Measurements from ENCODE around the gene PTPN3. TPM values are rescaled to one million over a fixed set of nuclear protein-coding genes. Genes with fewer than 3 reads are reported as not detected.
"Not testable (repeated sequence)": the region's sequence is repeated elsewhere in the genome, so short reads cannot be mapped to it uniquely, and the experiment has no call there.

The PTPN3 gene
- total and polyA plus RNA-seq, 8 donors = 8.0 to 16.6 (median 13.6) TPM

- intact Hi-C loops (cut with DNase I) = no loop called here
- TF ChIP-seq, protein P1, sequence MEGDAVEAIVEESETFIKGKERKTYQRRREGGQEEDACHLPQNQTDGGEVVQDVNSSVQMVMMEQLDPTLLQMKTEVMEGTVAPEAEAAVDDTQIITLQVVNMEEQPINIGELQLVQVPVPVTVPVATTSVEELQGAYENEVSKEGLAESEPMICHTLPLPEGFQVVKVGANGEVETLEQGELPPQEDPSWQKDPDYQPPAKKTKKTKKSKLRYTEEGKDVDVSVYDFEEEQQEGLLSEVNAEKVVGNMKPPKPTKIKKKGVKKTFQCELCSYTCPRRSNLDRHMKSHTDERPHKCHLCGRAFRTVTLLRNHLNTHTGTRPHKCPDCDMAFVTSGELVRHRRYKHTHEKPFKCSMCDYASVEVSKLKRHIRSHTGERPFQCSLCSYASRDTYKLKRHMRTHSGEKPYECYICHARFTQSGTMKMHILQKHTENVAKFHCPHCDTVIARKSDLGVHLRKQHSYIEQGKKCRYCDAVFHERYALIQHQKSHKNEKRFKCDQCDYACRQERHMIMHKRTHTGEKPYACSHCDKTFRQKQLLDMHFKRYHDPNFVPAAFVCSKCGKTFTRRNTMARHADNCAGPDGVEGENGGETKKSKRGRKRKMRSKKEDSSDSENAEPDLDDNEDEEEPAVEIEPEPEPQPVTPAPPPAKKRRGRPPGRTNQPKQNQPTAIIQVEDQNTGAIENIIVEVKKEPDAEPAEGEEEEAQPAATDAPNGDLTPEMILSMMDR (IDR thresholded peaks at IDR 0.05) = no peak
- Histone ChIP-seq H3K4me1 (no peaks in the 10 kb centered on the region), H3K27ac (no peak overlapping the region), H3K4me3 (no peak overlapping the region), H3K36me3 (no peaks in the 10 kb centered on the region), H3K9me3 (no peaks in the 10 kb centered on the region), H3K27me3 (no peaks in the 10 kb centered on the region)
- ATAC-seq (peak in 2 of 4 donors; percentile 33 to 50), FAIRE-seq (no peak), DNase-seq (peak in 1 of 6 donors; percentile 14)
- WGBS, 2 donors = 14 to 30% methylated on average over 3 of the region's 3 CpGs
These were observed 38.8 kb upstream of the PTPN3 start for GRCh38 chr9:109536859-109537258.

DNA sequence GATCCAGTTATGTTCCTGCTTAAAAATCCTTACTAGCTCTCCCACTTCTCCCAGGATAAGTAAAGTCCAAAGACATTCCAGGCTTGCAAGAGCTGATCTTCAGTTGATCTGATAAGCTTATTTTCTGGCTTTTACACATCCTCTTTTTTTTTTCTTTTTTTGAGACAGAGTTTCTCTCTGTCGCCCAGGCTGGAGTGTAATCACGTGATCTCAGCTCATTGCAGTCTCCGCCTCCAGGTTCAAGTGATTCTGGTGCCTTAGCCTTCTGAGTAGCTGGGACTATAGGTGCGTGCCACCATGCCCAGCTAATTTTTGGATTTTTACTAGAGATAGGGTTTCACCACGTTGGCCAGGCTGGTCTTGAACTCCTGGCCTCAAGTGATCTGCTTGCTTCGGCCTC is 37.3 kb upstream of the PTPN3 start:
- Histone ChIP-seq H3K36me3 (no peaks in the 10 kb centered on the region), H3K27me3 (no peaks in the 10 kb centered on the region), H3K27ac (no peak overlapping the region), H3K4me1 (no peaks in the 10 kb centered on the region), H3K9me3 (no peaks in the 10 kb centered on the region), H3K4me3 (no peak overlapping the region)
- TF ChIP-seq, protein P1 (IDR thresholded peaks at IDR 0.05) = no peak
- 83% methylated on average over 6 of the region's 6 CpGs for WGBS, 2 donors
- ATAC-seq = no peak
- no peak for FAIRE-seq
- no peak for DNase-seq
- intact Hi-C loops (cut with DNase I) = no loop called here

GRCh38 chr9:109534151-109534550 is 36.0 kb upstream of the PTPN3 start:
- no peaks in the 10 kb centered on the region for H3K36me3 ChIP-seq
- 87 to 89% methylated on average over 30 to 36 of the region's 36 CpGs for WGBS, 2 donors
- H3K9me3 ChIP-seq = no peaks in the 10 kb centered on the region
- no peak for FAIRE-seq
- ATAC-seq = no peak
- no peak overlapping the region for H3K4me3 ChIP-seq
- DNase-seq = peak in 1 of 6 donors; percentile 46
- H3K27me3 ChIP-seq = no peaks in the 10 kb centered on the region
- TF ChIP-seq, protein P1 (IDR thresholded peaks at IDR 0.05) = no peak
- intact Hi-C loops (cut with DNase I) = no loop called here
- H3K4me1 ChIP-seq = no peaks in the 10 kb centered on the region
- no peak overlapping the region for H3K27ac ChIP-seq

DNA sequence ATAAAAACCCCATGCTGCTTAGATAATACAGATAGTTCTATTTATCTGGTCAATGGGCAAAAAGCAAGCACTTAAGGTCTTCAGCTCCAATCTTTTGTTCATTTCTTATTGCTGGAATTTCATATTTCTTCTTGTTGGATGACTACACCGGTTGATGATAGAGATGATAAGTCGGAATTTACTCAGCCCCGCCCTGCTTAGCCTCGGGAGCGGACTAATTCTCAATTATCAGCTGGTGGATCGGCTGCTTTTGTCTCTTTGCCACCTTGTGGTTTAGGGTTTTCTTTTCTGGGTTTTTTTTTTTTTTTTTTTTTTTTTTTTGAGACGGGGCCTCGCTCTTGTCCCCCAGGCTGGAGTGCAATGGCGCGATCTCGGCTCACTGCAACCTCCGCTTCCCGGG is 34.5 kb upstream of the PTPN3 start:
- WGBS, 2 donors = 82 to 84% methylated on average over 12 of the region's 13 CpGs
- DNase-seq; H3K27ac ChIP-seq; intact Hi-C loops (cut with DNase I); ATAC-seq; FAIRE-seq; H3K4me3 ChIP-seq; H3K36me3 ChIP-seq; H3K27me3 ChIP-seq; H3K4me1 ChIP-seq; H3K9me3 ChIP-seq: not testable (repeated sequence)

DNA sequence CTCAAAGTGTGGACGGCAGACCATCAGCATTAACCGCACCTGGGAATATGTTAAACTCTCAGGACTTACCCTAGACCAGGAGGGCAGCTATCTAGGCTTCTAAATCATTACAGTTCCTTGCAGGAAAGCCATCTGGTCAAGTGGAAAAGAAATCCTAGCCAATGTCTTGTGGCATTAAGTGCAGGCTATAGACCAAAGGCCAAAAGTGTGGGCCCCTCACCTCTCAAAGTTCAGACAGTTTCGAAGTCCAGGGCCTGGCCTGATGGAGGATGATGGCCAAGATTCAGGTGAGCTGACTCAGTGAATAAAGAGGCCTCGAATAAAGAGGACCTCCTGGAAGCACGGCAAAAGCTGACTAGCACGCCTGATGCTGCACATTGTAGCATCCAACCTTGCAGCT is 24.0 kb upstream of the PTPN3 start:
- DNase-seq = no peak
- no peak overlapping the region for H3K27ac ChIP-seq
- FAIRE-seq = no peak
- ATAC-seq = no peak
- no peak overlapping the region for H3K4me3 ChIP-seq
- H3K36me3 ChIP-seq = no peaks in the 10 kb centered on the region
- H3K9me3 ChIP-seq = no peaks in the 10 kb centered on the region
- peaks cover 6 to 14% (median 8%) of the 10 kb centered on the region in 3 donors for H3K4me1 ChIP-seq
- no peaks in the 10 kb centered on the region for H3K27me3 ChIP-seq
- TF ChIP-seq, protein P1 (IDR thresholded peaks at IDR 0.05) = no peak
- intact Hi-C loops (cut with DNase I) = no loop called here
- WGBS, 2 donors = 77 to 88% methylated on average over 6 of the region's 6 CpGs
